B cell (primary cell): ENCODE measurements around the gene RBPJ. TPM values are rescaled to one million over a fixed set of nuclear protein-coding genes. Genes with fewer than 3 reads are reported as not detected.

ENCODE experiments used
- ATAC-seq: fragments of 200-7000 bp; cut with Tn5 transposase; one replicate; pipeline ENCODE4 v1.10.0; 2021; ENCODE audit warnings: low read depth, mild to moderate bottlenecking, moderate number of reproducible peaks, moderate library complexity
- CTCF ChIA-PET: fragments of 350-600 bp; sonication (Branson Sonifier 250); formaldehyde crosslinking; loops from one replicate; lab custom pipeline; 2021; ENCODE audit warnings: antibody characterized with exemption, inconsistent platforms; lab: Charles Lee
- POLR2A ChIA-PET: fragments of 350-600 bp; sonication (Branson Sonifier 250); formaldehyde crosslinking; loops from one replicate; lab custom pipeline; 2021; ENCODE audit warnings: antibody characterized with exemption; lab: Charles Lee
- DNase-seq: peaks from one replicate; pipeline ENCODE4 v3.0.0; 2013
- H2AFZ ChIP-seq: 2 replicates; pipeline ENCODE4 v1.6.1; 2012; ENCODE audit warnings: mild to moderate bottlenecking, low read depth, low read length; ENCODE audit not compliant: insufficient read depth, poor library complexity, severe bottlenecking
- H3K27ac ChIP-seq, 2 donors: 1 replicate in 1 of 2; 2 replicates in 1 of 2; pipeline ENCODE4 v1.5.1; 2012 to 2013; ENCODE audit warnings: low read length in 2 of 2, mild to moderate bottlenecking in 2 of 2, moderate library complexity in 1 of 2
- H3K27me3 ChIP-seq, 4 experiments: fragments of 200-600 bp in 1 of 4; sonication (generic) in 1 of 4; replicated peaks in 1 of 4; 1 replicate in 2 of 4; 2 replicates in 2 of 4; pipeline versions ENCODE4 v1.6.1 to v1.7.0; 2013 to 2016; ENCODE audit warnings: low read length in 3 of 4, mild to moderate bottlenecking in 2 of 4, mixed read lengths in 1 of 4, moderate library complexity in 1 of 4; ENCODE audit not compliant: insufficient read depth in 4 of 4, control insufficient read depth in 3 of 4; ENCODE audit errors: control extremely low read depth in 1 of 4
- H3K36me3 ChIP-seq, 2 experiments: replicated peaks in 1 of 2; 1 replicate in 1 of 2; 2 replicates in 1 of 2; pipeline versions ENCODE4 v1.6.1 to v1.7.1; 2013; ENCODE audit warnings: low read length in 1 of 2; ENCODE audit not compliant: insufficient read depth in 2 of 2, control insufficient read depth in 1 of 2; ENCODE audit errors: control extremely low read depth in 1 of 2, extremely low read depth in 1 of 2
- H3K4me1 ChIP-seq, 2 donors: fragments of 200-600 bp in 1 of 2; sonication (generic) in 1 of 2; 1 replicate in 1 of 2; 2 replicates in 1 of 2; pipeline versions ENCODE4 v1.5.1 to v1.6.1; 2013 to 2017; ENCODE audit warnings: low read length in 2 of 2; ENCODE audit not compliant: control insufficient read depth in 2 of 2, insufficient read depth in 2 of 2
- H3K4me2 ChIP-seq: replicated peaks from 2 replicates; pipeline ENCODE3; 2012; ENCODE audit warnings: mild to moderate bottlenecking, low read depth, low read length; ENCODE audit not compliant: poor library complexity, severe bottlenecking
- H3K4me3 ChIP-seq, 5 experiments: fragments of 200-600 bp in 1 of 5; sonication (generic) in 1 of 5; 1 replicate in 3 of 5; 2 replicates in 2 of 5; pipeline versions ENCODE4 v1.5.1 to v1.7.0; 2011 to 2016; ENCODE audit warnings: low read length in 4 of 5, mild to moderate bottlenecking in 4 of 5, low read depth in 2 of 5, control low read depth in 1 of 5, moderate library complexity in 1 of 5; ENCODE audit not compliant: insufficient read depth in 1 of 5; ENCODE audit errors: control extremely low read depth in 1 of 5, extremely low read depth in 1 of 5
- H3K79me2 ChIP-seq: fragments of 200-600 bp; sonication (generic); one replicate; pipeline ENCODE4 v1.6.0; 2016; ENCODE audit warnings: low read length; ENCODE audit not compliant: control insufficient read depth, insufficient read depth
- H3K9ac ChIP-seq: fragments of 200-600 bp; sonication (generic); 2 replicates; pipeline ENCODE4 v1.6.1; 2017; ENCODE audit warnings: mild to moderate bottlenecking, low read length, moderate library complexity
- H3K9me3 ChIP-seq, 3 donors: one replicate each; pipeline versions ENCODE4 v1.6.1 to v1.7.1; 2013; ENCODE audit warnings: low read length in 2 of 3; ENCODE audit not compliant: control insufficient read depth in 2 of 3, insufficient read depth in 1 of 3; ENCODE audit errors: control extremely low read depth in 1 of 3
- H4K20me1 ChIP-seq: 2 replicates; pipeline ENCODE4 v1.6.0; 2012; ENCODE audit warnings: mild to moderate bottlenecking, low read length; ENCODE audit not compliant: insufficient read depth, control insufficient read depth, poor library complexity, severe bottlenecking
- H3K27ac Mint-ChIP-seq: one replicate; pipeline ENCODE4 v1.8.0; 2021; ENCODE audit warnings: mixed read lengths
- H3K27me3 Mint-ChIP-seq: one replicate; pipeline ENCODE4 v1.8.0; 2021; ENCODE audit warnings: mixed read lengths
- H3K4me1 Mint-ChIP-seq: one replicate; pipeline ENCODE4 v1.8.0; 2021; ENCODE audit warnings: mixed read lengths
- H3K4me3 Mint-ChIP-seq: one replicate; pipeline ENCODE4 v1.8.0; 2021; ENCODE audit warnings: mixed read lengths
- H3K9me3 Mint-ChIP-seq: one replicate; pipeline ENCODE4 v1.8.0; 2022; ENCODE audit warnings: mixed read lengths; ENCODE audit not compliant: insufficient read depth
- CTCF ChIP-seq: fragments of 200-600 bp; IDR thresholded peaks from one replicate; pipeline ENCODE4 v1.8.0; 2022; ENCODE audit warnings: antibody characterized with exemption, mild to moderate bottlenecking
- EZH2 ChIP-seq: IDR thresholded peaks from 2 replicates; pipeline ENCODE4 v1.6.1; 2012; ENCODE audit warnings: borderline replicate concordance, low read depth, mild to moderate bottlenecking, moderate library complexity, low read length; ENCODE audit not compliant: insufficient read depth, poor library complexity, severe bottlenecking
- WGBS: methylation state at CpG from one replicate; pipeline ENCODE4 v1.1.5; 2013; ENCODE audit warnings: missing lambda C conversion rate; ENCODE audit not compliant: insufficient coverage; 5-methylcytosine and 5-hydroxymethylcytosine counted together
- intact Hi-C: fragments of 100-400 bp; cut with micrococcal nuclease; formaldehyde crosslinking; loops from one replicate; pipeline ENCODE4 v1.10.0; 2022
- polyA plus RNA-seq: library from polyadenylated mRNA; depleted of rRNA; stranded (reverse); fragments of >200 nt; gene quantifications from 2 replicates; pipeline ENCODE4 v1.2.3, GENCODE V29; 2012
- total RNA-seq, 2 donors: library from RNA; stranded (reverse); fragments of 120-200 nt in 1 of 2; gene quantifications; 1 replicate in 1 of 2; 2 replicates in 1 of 2; pipeline versions ENCODE4 v1.2.3 to v1.2.4, GENCODE V29; 2013 to 2022

The RBPJ gene
- total and polyA plus RNA-seq, 2 donors (not counting 1 experiment from before 2014, with no cell fraction given) = 10.6 to 50.1 TPM

DNA sequence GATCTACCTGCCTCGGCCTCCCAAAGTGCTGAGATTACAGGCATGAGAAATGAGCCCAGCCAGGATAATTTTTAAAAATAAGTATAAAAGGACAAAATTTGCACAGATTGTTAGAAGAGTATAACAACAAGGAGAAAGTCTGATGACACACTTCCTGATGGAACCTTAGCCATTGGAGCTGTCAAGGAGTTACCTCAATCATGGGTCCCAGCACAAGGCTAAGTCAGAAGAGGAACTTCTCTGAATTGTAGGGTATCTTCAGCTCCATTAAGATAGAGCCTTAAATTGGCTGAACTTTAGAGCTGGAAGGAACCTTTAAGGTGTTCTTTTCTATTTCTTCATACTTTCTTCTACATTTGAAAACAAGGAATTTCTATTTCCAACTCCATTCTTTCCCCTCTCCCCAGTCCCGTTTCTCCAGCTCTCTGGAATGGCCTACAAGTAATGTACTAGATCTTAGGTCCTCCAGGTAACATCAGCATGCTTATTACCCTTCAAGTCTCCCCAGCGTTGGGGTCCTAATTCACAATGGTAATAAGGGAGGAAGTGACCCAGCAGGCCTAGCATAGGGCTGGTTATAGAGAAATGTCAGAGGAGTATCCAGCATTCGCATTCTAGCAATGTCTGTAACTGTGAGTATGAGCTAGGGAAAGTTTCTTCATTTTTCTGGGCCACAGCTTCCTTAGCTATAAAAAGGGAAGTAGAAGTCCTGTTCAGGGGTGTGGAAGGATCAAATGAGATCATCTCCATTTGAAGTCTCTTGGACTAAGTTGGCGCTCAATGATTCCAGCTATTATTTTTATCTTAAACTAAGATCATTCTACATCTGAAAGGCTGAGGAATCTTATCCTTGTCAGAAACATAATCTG, 18.5 kb upstream of the RBPJ start:
- WGBS = 100% methylated on average over 1 of the region's 5 CpGs
- POLR2A ChIA-PET = interaction anchor here (0.6 to 0.8 kb wide), 2 partner anchors 10 to 18 kb away, joined by 3 to 5 read pairs; partner anchors contain the start of gene RBPJ

More for the DNA sequence above, 18.5 kb upstream of the RBPJ start:
- Mint-ChIP-seq H3K27ac (no peak overlapping the region), H3K4me3 (no peak overlapping the region), H3K9me3 (no peaks in the 10 kb centered on the region), H3K4me1 (peaks cover 3% of the 10 kb centered on the region), H3K27me3 (peaks cover 3% of the 10 kb centered on the region)
- Histone ChIP-seq H2AFZ (no peak overlapping the region), H3K79me2 (no peaks in the 10 kb centered on the region), H3K9me3 (no peaks in the 10 kb centered on the region), H4K20me1 (no peaks in the 10 kb centered on the region), H3K4me3 (no peak overlapping the region), H3K36me3 (no peaks in the 10 kb centered on the region), H3K4me2 (no peak overlapping the region), H3K27ac (no peak overlapping the region), H3K4me1 (no peaks in the 10 kb centered on the region), H3K27me3 (no peaks in the 10 kb centered on the region), H3K9ac (no peak overlapping the region)
- ATAC-seq (no peak), DNase-seq (no peak)
- TF ChIP-seq EZH2 = no peak
- TF ChIP-seq CTCF = no peak
- CTCF ChIA-PET = interaction anchor here (1.0 kb wide), 1 partner anchor 314 kb away, joined by 3 read pairs; no protein-coding TSS in a partner anchor
- intact Hi-C loops = no loop called here
